ENCODE measurements around the gene LINGO4. TPM values are rescaled to one million over a fixed set of nuclear protein-coding genes. Genes with fewer than 3 reads are reported as not detected.

Gene LINGO4
- total and polyA plus RNA-seq, 2 of the 13 experiments (the other 11 are each of a cell fraction or from before 2014, with no cell fraction given): 0.02 to 0.05 TPM

DNA sequence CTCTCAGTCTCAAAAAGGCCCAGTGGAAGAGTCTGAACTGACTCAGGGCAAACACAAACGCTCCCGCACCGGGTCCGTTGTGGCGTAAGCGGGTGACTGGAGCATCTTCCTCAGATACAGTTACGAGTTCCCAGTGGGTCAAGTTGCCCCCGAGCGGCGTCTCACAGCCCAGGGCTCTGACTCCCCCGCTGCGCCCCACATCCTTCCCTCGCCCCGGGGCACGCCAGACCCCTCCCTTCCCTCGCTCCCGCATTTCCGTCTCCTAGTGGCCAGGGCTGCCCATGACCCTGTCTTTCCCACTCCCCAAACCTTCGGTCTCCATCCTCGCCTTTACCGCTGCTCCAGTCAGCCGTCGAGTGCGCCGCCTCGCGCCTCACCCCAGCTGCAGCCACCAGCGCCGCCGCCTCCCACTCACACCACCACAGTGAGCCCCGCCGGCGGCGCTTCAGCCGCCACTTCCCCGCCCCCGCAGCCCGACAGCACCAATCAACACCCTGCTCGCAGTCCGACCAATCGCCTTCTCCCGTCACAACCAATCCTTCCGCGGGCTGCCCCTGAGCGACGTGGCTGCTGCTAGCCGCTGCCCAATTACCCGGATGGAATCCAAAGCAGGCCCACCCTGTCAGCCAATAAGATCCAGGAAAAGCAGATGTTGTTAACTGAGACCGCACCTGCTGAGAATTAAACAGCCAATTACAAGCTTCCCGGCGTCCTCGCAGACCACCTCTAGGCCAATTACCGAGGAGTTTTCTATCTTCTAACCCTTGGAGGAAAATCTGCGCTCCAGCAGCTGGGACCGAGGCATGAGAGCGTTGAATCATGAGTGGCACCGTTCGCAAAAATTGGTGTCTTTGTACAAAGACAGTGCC is 14.9 kb downstream of the LINGO4 start, which contains the start of gene TDRKH (continued):
- TF ChIP-seq KLF16 (CRISPR knock-in tag; IDR thresholded peaks at IDR 0.05) (peak in 1 of 2 experiments; percentile 70; a peak in 1 of 4 replicates), NR1H2 (CRISPR knock-in tag; IDR thresholded peaks at IDR 0.05; ENCODE audit: borderline replicate concordance, low read depth) (0 out of 2 replicates have a peak, but pooled peaks have one; percentile 73), DR1 (CRISPR knock-in tag; IDR thresholded peaks at IDR 0.05) (peak; percentile 21; the same call in 1 of the 2 replicates), ZNF850 (CRISPR knock-in tag; conservative IDR thresholded peaks at IDR 0.05) (no peak), SNAI1 (CRISPR knock-in tag; IDR thresholded peaks at IDR 0.05; ENCODE audit: borderline replicate concordance) (no peak), ZNF225 (CRISPR knock-in tag; IDR thresholded peaks at IDR 0.05) (peak; percentile 71; the same call in 1 of the 2 replicates), RFXANK (CRISPR knock-in tag; IDR thresholded peaks at IDR 0.05) (no peak), NR2F2 (IDR thresholded peaks at IDR 0.05; ENCODE audit: borderline replicate concordance, low read depth) (no peak), MAF1 (CRISPR knock-in tag; IDR thresholded peaks at IDR 0.05; ENCODE audit: borderline replicate concordance) (peak; percentile 65; the same call in 1 of the 2 replicates), KLF15 (CRISPR knock-in tag; IDR thresholded peaks at IDR 0.05; ENCODE audit: borderline replicate concordance) (peak; percentile 89; the same call in 1 of the 2 replicates), TBL1XR1 (IDR thresholded peaks at IDR 0.05; ENCODE audit: borderline replicate concordance, low read length, partially characterized antibody) (no peak), ZNF768 (CRISPR knock-in tag; IDR thresholded peaks at IDR 0.05) (peak; percentile 76; the same call in 1 of the 2 replicates), NR2C2 (CRISPR knock-in tag; IDR thresholded peaks at IDR 0.05; ENCODE audit: borderline replicate concordance) (peak; percentile 43; the same call in 1 of the 2 replicates)
- TF ChIP-seq, protein P1, sequence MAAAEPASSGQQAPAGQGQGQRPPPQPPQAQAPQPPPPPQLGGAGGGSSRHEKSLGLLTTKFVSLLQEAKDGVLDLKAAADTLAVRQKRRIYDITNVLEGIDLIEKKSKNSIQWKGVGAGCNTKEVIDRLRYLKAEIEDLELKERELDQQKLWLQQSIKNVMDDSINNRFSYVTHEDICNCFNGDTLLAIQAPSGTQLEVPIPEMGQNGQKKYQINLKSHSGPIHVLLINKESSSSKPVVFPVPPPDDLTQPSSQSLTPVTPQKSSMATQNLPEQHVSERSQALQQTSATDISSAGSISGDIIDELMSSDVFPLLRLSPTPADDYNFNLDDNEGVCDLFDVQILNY (CRISPR knock-in tag; conservative IDR thresholded peaks at IDR 0.05): 0 out of 2 replicates have a peak, but pooled peaks have one; percentile 56
- TF ChIP-seq, protein P2, sequence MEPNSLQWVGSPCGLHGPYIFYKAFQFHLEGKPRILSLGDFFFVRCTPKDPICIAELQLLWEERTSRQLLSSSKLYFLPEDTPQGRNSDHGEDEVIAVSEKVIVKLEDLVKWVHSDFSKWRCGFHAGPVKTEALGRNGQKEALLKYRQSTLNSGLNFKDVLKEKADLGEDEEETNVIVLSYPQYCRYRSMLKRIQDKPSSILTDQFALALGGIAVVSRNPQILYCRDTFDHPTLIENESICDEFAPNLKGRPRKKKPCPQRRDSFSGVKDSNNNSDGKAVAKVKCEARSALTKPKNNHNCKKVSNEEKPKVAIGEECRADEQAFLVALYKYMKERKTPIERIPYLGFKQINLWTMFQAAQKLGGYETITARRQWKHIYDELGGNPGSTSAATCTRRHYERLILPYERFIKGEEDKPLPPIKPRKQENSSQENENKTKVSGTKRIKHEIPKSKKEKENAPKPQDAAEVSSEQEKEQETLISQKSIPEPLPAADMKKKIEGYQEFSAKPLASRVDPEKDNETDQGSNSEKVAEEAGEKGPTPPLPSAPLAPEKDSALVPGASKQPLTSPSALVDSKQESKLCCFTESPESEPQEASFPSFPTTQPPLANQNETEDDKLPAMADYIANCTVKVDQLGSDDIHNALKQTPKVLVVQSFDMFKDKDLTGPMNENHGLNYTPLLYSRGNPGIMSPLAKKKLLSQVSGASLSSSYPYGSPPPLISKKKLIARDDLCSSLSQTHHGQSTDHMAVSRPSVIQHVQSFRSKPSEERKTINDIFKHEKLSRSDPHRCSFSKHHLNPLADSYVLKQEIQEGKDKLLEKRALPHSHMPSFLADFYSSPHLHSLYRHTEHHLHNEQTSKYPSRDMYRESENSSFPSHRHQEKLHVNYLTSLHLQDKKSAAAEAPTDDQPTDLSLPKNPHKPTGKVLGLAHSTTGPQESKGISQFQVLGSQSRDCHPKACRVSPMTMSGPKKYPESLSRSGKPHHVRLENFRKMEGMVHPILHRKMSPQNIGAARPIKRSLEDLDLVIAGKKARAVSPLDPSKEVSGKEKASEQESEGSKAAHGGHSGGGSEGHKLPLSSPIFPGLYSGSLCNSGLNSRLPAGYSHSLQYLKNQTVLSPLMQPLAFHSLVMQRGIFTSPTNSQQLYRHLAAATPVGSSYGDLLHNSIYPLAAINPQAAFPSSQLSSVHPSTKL (CRISPR knock-in tag; IDR thresholded peaks at IDR 0.05): peak; percentile 44
- TF ChIP-seq, protein P3, sequence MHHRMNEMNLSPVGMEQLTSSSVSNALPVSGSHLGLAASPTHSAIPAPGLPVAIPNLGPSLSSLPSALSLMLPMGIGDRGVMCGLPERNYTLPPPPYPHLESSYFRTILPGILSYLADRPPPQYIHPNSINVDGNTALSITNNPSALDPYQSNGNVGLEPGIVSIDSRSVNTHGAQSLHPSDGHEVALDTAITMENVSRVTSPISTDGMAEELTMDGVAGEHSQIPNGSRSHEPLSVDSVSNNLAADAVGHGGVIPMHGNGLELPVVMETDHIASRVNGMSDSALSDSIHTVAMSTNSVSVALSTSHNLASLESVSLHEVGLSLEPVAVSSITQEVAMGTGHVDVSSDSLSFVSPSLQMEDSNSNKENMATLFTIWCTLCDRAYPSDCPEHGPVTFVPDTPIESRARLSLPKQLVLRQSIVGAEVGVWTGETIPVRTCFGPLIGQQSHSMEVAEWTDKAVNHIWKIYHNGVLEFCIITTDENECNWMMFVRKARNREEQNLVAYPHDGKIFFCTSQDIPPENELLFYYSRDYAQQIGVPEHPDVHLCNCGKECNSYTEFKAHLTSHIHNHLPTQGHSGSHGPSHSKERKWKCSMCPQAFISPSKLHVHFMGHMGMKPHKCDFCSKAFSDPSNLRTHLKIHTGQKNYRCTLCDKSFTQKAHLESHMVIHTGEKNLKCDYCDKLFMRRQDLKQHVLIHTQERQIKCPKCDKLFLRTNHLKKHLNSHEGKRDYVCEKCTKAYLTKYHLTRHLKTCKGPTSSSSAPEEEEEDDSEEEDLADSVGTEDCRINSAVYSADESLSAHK (CRISPR knock-in tag; IDR thresholded peaks at IDR 0.05; ENCODE audit: borderline replicate concordance): no peak
- TF ChIP-seq, protein P4, sequence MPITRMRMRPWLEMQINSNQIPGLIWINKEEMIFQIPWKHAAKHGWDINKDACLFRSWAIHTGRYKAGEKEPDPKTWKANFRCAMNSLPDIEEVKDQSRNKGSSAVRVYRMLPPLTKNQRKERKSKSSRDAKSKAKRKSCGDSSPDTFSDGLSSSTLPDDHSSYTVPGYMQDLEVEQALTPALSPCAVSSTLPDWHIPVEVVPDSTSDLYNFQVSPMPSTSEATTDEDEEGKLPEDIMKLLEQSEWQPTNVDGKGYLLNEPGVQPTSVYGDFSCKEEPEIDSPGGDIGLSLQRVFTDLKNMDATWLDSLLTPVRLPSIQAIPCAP (CRISPR knock-in tag; IDR thresholded peaks at IDR 0.05; ENCODE audit: low read depth): no peak
- TF ChIP-seq, protein P5, sequence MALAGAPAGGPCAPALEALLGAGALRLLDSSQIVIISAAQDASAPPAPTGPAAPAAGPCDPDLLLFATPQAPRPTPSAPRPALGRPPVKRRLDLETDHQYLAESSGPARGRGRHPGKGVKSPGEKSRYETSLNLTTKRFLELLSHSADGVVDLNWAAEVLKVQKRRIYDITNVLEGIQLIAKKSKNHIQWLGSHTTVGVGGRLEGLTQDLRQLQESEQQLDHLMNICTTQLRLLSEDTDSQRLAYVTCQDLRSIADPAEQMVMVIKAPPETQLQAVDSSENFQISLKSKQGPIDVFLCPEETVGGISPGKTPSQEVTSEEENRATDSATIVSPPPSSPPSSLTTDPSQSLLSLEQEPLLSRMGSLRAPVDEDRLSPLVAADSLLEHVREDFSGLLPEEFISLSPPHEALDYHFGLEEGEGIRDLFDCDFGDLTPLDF (CRISPR knock-in tag; IDR thresholded peaks at IDR 0.05): peak; percentile 46; the same call in 1 of the 2 replicates

Data from HepG2 (cell line).